HepG2 (cell line): Measurements from ENCODE around the gene ZNF546. TPM values are rescaled to one million over a fixed set of nuclear protein-coding genes. Genes with fewer than 3 reads are reported as not detected.

Source experiments
- CENPT ChIP-seq: sonication (generic); formaldehyde crosslinking; IDR thresholded peaks from 2 replicates; pipeline ENCODE4 v1.8.0; 2022; ENCODE audit warnings: low read depth, mild to moderate bottlenecking, moderate library complexity, missing genetic modification reagents
- CERS6 ChIP-seq: sonication (generic); formaldehyde crosslinking; IDR thresholded peaks from 2 replicates; pipeline ENCODE4 v1.5.0; 2020; ENCODE audit warnings: missing genetic modification reagents
- CSRNP1 ChIP-seq: sonication (generic); formaldehyde crosslinking; IDR thresholded peaks from 2 replicates; pipeline ENCODE4 v1.8.1; 2023; ENCODE audit warnings: mild to moderate bottlenecking, missing genetic modification reagents
- GTF3A ChIP-seq: sonication (generic); formaldehyde crosslinking; conservative IDR thresholded peaks from 2 replicates; pipeline ENCODE4 v1.4.0; 2020; ENCODE audit warnings: mild to moderate bottlenecking, missing genetic modification reagents
- HDAC1 ChIP-seq: sonication (generic); formaldehyde crosslinking; IDR thresholded peaks from 2 replicates; pipeline ENCODE4 v1.5.1; 2020; ENCODE audit warnings: mild to moderate bottlenecking, missing genetic modification reagents
- HNRNPL ChIP-seq: fragments of 200-400 bp; formaldehyde crosslinking; IDR thresholded peaks from 2 replicates; pipeline ENCODE4 v1.6.1; 2017; ENCODE audit warnings: mild to moderate bottlenecking, low read depth, low read length
- KLF12 ChIP-seq: sonication (generic); formaldehyde crosslinking; IDR thresholded peaks from 2 replicates; pipeline ENCODE4 v1.4.0; 2020; ENCODE audit warnings: missing genetic modification reagents, borderline replicate concordance
- KMT2A ChIP-seq: sonication (generic); formaldehyde crosslinking; IDR thresholded peaks from 2 replicates; pipeline ENCODE4 v1.4.0; 2020; ENCODE audit warnings: missing genetic modification reagents
- MEIS1 ChIP-seq: sonication (generic); formaldehyde crosslinking; IDR thresholded peaks from 2 replicates; pipeline ENCODE4 v1.9.0; 2021; ENCODE audit warnings: mild to moderate bottlenecking, missing genetic modification reagents, moderate library complexity, borderline replicate concordance
- MNT ChIP-seq: fragments of 450-650 bp; IDR thresholded peaks from 2 replicates; pipeline ENCODE4 v1.6.1; 2016
- PCBP2 ChIP-seq: fragments of 200-400 bp; formaldehyde crosslinking; optimal IDR thresholded peaks from 2 replicates; pipeline ENCODE3; 2018; ENCODE audit warnings: low read length, low read depth; ENCODE audit not compliant: poor library complexity, severe bottlenecking
- PRDM4 ChIP-seq: sonication (generic); formaldehyde crosslinking; IDR thresholded peaks from 2 replicates; pipeline ENCODE4 v1.9.0; 2021; ENCODE audit warnings: missing genetic modification reagents, borderline replicate concordance
- TFDP2 ChIP-seq: sonication (generic); formaldehyde crosslinking; IDR thresholded peaks from 2 replicates; pipeline ENCODE4 v1.4.0; 2020; ENCODE audit warnings: missing genetic modification reagents
- XRCC5 ChIP-seq: fragments of 200-400 bp; formaldehyde crosslinking; optimal IDR thresholded peaks from 2 replicates; pipeline ENCODE3; 2017; ENCODE audit warnings: mild to moderate bottlenecking, low read length
- ZKSCAN1 ChIP-seq: fragments of 150-350 bp; IDR thresholded peaks from 2 replicates; pipeline ENCODE4 v1.6.1; 2014; ENCODE audit warnings: low read length
- ZMAT3 ChIP-seq: sonication (generic); formaldehyde crosslinking; conservative IDR thresholded peaks from 2 replicates; pipeline ENCODE4 v1.7.0; 2021; ENCODE audit warnings: missing genetic modification reagents
- ZNF569 ChIP-seq: sonication (generic); formaldehyde crosslinking; IDR thresholded peaks from 2 replicates; pipeline ENCODE4 v1.5.0; 2020; ENCODE audit warnings: mild to moderate bottlenecking, missing genetic modification reagents, moderate library complexity, borderline replicate concordance
- ZNF691 ChIP-seq: sonication (generic); formaldehyde crosslinking; IDR thresholded peaks from 2 replicates; pipeline ENCODE4 v1.4.0; 2020; ENCODE audit warnings: missing genetic modification reagents, low read depth, mild to moderate bottlenecking, borderline replicate concordance
- ZSCAN21 ChIP-seq: sonication (generic); formaldehyde crosslinking; IDR thresholded peaks from 2 replicates; pipeline ENCODE4 v1.8.0; 2022; ENCODE audit warnings: mild to moderate bottlenecking, missing genetic modification reagents, moderate library complexity, borderline replicate concordance
- polyA plus RNA-seq, 8 experiments: library from polyadenylated mRNA; depleted of rRNA in 3 of 8; stranded (reverse) in 7 of 8; unstranded in 1 of 8; fragments of >200 nt; fragmentation: Illumina TruSeq in 4 of 8; extraction: Trizol in 4 of 8; gene quantifications; 2 replicates each; pipeline versions ENCODE4 v1.2.1 to v1.2.3, GENCODE V29; 2011 to 2016; ENCODE audit warnings: low read depth in 4 of 8, missing spikeins in 1 of 8, mixed read lengths in 1 of 8; ENCODE audit not compliant: insufficient read depth in 1 of 8
- total RNA-seq, 5 experiments: library from RNA; depleted of rRNA; stranded (reverse); fragments of >200 nt; fragmentation: Illumina TruSeq; extraction: Trizol; gene quantifications; 2 replicates each; pipeline ENCODE4 v1.2.3, GENCODE V29; 2016; ENCODE audit warnings: low read depth in 1 of 5

Gene ZNF546
- total and polyA plus RNA-seq, 2 of the 13 experiments (the other 11 are each of a cell fraction or from before 2014, with no cell fraction given) = 2.2 to 4.1 TPM

GRCh38 chr19:39996811-39997637 is at the start of gene ZNF546 (continued):
- TF ChIP-seq ZSCAN21 (CRISPR knock-in tag) (peak; percentile 67; the same call in 1 of the 2 replicates), ZKSCAN1 (no peak), ZNF691 (peak; percentile 66; the same call in 1 of the 2 replicates), KLF12 (CRISPR knock-in tag) (peak; percentile 62), ZNF569 (CRISPR knock-in tag) (no peak), CSRNP1 (CRISPR knock-in tag) (peak; percentile 78; the same call in 1 of the 2 replicates), HDAC1 (CRISPR knock-in tag) (peak; percentile 92), PRDM4 (CRISPR knock-in tag) (no peak), CERS6 (no peak), HNRNPL (no peak), CENPT (CRISPR knock-in tag) (no peak), KMT2A (CRISPR knock-in tag) (peak; percentile 48; the same call in 1 of the 2 replicates), XRCC5 (peak; percentile 74), GTF3A (CRISPR knock-in tag) (peak; percentile 88), ZMAT3 (CRISPR knock-in tag) (peak; percentile 84), MEIS1 (CRISPR knock-in tag) (peak; percentile 78), TFDP2 (peak; percentile 64), MNT (no peak), PCBP2 (no peak)
